ENCODE results near the gene PRRC2C.

DNA sequence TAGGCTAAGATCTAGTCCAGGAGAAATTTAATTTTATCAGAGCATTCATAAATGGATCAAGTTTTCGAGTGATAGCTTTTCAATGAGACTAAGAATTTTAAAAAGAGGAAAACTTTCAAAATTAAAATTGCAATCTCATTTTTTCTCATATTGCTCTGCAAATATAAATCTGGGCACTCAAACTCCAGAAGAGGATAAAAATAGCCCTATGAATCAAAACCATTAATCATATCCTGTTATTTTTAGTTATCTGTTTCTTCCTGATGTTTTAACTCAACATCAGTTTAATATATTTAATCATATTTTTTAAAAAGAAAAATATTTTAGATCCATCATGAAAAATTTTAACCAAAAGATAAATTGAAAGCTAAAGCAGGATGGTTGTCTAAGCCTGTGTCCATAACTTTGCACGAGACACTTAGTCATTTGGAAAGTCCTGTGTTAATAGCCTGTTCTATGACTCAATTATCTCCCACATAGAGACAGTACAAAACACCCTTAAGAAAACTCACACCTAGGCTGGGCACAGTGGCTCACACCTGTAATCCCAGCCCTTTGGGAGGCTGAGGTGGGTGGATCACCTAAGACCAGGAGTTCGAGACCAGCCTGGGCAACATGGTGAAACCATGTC lies 17.1 kb upstream of the PRRC2C start:
- TF ChIP-seq, protein P1, sequence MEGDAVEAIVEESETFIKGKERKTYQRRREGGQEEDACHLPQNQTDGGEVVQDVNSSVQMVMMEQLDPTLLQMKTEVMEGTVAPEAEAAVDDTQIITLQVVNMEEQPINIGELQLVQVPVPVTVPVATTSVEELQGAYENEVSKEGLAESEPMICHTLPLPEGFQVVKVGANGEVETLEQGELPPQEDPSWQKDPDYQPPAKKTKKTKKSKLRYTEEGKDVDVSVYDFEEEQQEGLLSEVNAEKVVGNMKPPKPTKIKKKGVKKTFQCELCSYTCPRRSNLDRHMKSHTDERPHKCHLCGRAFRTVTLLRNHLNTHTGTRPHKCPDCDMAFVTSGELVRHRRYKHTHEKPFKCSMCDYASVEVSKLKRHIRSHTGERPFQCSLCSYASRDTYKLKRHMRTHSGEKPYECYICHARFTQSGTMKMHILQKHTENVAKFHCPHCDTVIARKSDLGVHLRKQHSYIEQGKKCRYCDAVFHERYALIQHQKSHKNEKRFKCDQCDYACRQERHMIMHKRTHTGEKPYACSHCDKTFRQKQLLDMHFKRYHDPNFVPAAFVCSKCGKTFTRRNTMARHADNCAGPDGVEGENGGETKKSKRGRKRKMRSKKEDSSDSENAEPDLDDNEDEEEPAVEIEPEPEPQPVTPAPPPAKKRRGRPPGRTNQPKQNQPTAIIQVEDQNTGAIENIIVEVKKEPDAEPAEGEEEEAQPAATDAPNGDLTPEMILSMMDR (IDR thresholded peaks at IDR 0.05), result no peak
- no peak for TF ChIP-seq POLR2A (IDR thresholded peaks at IDR 0.05)

All from Peyer's patch (tissue), 4 donors.